Subcutaneous adipose tissue (tissue), 4 donors: ENCODE measurements around the gene GFM1. TPM values are rescaled to one million over a fixed set of nuclear protein-coding genes. Genes with fewer than 3 reads are reported as not detected.

Source experiments
- CTCF ChIP-seq: fragments of 450-650 bp; IDR thresholded peaks from one replicate; pipeline ENCODE4 v1.5.1; 2016; ENCODE audit warnings: low read depth, mild to moderate bottlenecking, control low read depth, antibody characterized with exemption, moderate library complexity
- total RNA-seq, 4 donors: library from RNA; depleted of rRNA; stranded (reverse); fragments of >200 nt; gene quantifications; one replicate each; pipeline ENCODE4 v1.1.0, GENCODE V29; 2016

Gene GFM1
- total RNA-seq, 4 donors from 2014 or later: 34.2 to 62.4 (median 49.0) TPM

- no peak for TF ChIP-seq CTCF
Observed at GRCh38 chr3:158678687-158679086, 34.4 kb downstream of the GFM1 start.

GRCh38 chr3:158679547-158680000 lies 35.2 kb downstream of the GFM1 start:
- no peak for TF ChIP-seq CTCF

- no peak for TF ChIP-seq CTCF
Observed at GRCh38 chr3:158680861-158681260, 36.5 kb downstream of the GFM1 start.

- TF ChIP-seq CTCF: no peak
Observed at GRCh38 chr3:158683230-158683962, 39.1 kb downstream of the GFM1 start.

GRCh38 chr3:158685159-158685558 lies 40.8 kb downstream of the GFM1 start:
- TF ChIP-seq CTCF: no peak

GRCh38 chr3:158696618-158697017 lies 52.3 kb downstream of the GFM1 start:
- TF ChIP-seq CTCF: no peak

GRCh38 chr3:158700559-158700958 lies 56.2 kb downstream of the GFM1 start:
- TF ChIP-seq CTCF: no peak
